ENCODE data around the gene SPRR2D.

DNA sequence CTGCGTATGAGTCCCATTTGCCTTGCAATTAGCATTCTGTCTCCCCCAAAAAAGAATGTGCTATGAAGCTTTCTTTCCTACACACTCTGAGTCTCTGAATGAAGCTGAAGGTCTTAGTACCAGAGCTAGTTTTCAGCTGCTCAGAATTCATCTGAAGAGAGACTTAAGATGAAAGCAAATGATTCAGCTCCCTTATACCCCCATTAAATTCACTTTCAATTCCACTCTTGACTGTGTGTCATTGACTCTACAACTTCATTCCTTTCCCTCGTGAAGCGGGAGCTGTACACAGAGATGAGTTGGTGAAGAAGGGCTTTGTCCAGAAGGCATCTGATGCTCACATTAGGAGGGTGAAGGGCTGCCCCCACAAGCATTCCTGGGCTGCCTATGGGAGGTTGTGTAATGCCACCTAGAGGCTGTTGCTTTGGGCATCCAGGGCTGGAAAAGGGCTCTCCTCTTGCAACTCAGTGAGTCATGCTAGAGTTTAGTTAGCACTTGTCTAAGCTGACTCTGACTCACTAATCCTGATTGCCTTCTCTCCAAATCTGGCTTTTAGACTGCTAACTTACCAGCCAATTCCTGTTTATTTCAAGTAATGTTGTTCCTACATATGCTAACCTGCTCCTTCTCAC lies 8.1 kb downstream of the SPRR2D start:
- TF ChIP-seq, protein P1, sequence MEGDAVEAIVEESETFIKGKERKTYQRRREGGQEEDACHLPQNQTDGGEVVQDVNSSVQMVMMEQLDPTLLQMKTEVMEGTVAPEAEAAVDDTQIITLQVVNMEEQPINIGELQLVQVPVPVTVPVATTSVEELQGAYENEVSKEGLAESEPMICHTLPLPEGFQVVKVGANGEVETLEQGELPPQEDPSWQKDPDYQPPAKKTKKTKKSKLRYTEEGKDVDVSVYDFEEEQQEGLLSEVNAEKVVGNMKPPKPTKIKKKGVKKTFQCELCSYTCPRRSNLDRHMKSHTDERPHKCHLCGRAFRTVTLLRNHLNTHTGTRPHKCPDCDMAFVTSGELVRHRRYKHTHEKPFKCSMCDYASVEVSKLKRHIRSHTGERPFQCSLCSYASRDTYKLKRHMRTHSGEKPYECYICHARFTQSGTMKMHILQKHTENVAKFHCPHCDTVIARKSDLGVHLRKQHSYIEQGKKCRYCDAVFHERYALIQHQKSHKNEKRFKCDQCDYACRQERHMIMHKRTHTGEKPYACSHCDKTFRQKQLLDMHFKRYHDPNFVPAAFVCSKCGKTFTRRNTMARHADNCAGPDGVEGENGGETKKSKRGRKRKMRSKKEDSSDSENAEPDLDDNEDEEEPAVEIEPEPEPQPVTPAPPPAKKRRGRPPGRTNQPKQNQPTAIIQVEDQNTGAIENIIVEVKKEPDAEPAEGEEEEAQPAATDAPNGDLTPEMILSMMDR (IDR thresholded peaks at IDR 0.05), result no peak
- no peak for TF ChIP-seq EZH2 (IDR thresholded peaks at IDR 0.05; ENCODE audit: borderline replicate concordance, insufficient read depth, low read depth, low read length, poor library complexity, severe bottlenecking)

All from B cell (primary cell).